HEK293 (cell line): Measurements from ENCODE around the gene CEP85.

Experiments used
- BCL11A ChIP-seq: fragments of 450-650 bp; formaldehyde crosslinking; IDR thresholded peaks from 2 replicates; pipeline ENCODE4 v1.5.1; 2016; ENCODE audit warnings: low read depth, missing biosample characterization, missing genetic modification characterization
- GLI4 ChIP-seq: fragments of 450-650 bp; formaldehyde crosslinking; IDR thresholded peaks from 2 replicates; pipeline ENCODE4 v1.5.1; 2016; ENCODE audit warnings: missing biosample characterization, missing genetic modification characterization
- GLIS2 ChIP-seq: fragments of 450-650 bp; formaldehyde crosslinking; IDR thresholded peaks from 2 replicates; pipeline ENCODE4 v1.5.1; 2016; ENCODE audit warnings: missing biosample characterization, missing genetic modification characterization
- SP2 ChIP-seq: fragments of 450-650 bp; formaldehyde crosslinking; IDR thresholded peaks from 2 replicates; pipeline ENCODE4 v1.5.1; 2016; ENCODE audit warnings: missing biosample characterization, missing genetic modification characterization
- ZFP69B ChIP-seq: fragments of 450-650 bp; formaldehyde crosslinking; IDR thresholded peaks from 2 replicates; pipeline ENCODE4 v1.5.1; 2016; ENCODE audit warnings: missing biosample characterization, missing genetic modification characterization
- ZNF184 ChIP-seq: fragments of 450-650 bp; IDR thresholded peaks from 2 replicates; pipeline ENCODE4 v1.5.1; 2018; ENCODE audit warnings: missing biosample characterization, mild to moderate bottlenecking, missing genetic modification characterization
- ZNF23 ChIP-seq: fragments of 450-650 bp; formaldehyde crosslinking; IDR thresholded peaks from 2 replicates; pipeline ENCODE4 v1.5.1; 2016; ENCODE audit warnings: missing biosample characterization, missing genetic modification characterization, borderline replicate concordance
- ZNF239 ChIP-seq: fragments of 450-650 bp; formaldehyde crosslinking; IDR thresholded peaks from 2 replicates; pipeline ENCODE4 v1.5.1; 2016; ENCODE audit warnings: missing biosample characterization, missing genetic modification characterization
- ZNF510 ChIP-seq: fragments of 450-650 bp; formaldehyde crosslinking; IDR thresholded peaks from 2 replicates; pipeline ENCODE4 v1.5.1; 2018; ENCODE audit warnings: mild to moderate bottlenecking, missing genetic modification characterization, missing biosample characterization; ENCODE audit not compliant: insufficient replicate concordance
- ZNF544 ChIP-seq: fragments of 450-650 bp; formaldehyde crosslinking; IDR thresholded peaks from 2 replicates; pipeline ENCODE4 v1.5.0; 2017; ENCODE audit warnings: missing biosample characterization, missing genetic modification characterization
- ZNF561 ChIP-seq: fragments of 450-650 bp; IDR thresholded peaks from 2 replicates; pipeline ENCODE4 v1.5.1; 2018; ENCODE audit warnings: missing biosample characterization, missing genetic modification characterization, borderline replicate concordance
- ZNF610 ChIP-seq: fragments of 450-650 bp; formaldehyde crosslinking; IDR thresholded peaks from 2 replicates; pipeline ENCODE4 v1.5.1; 2016; ENCODE audit warnings: missing biosample characterization, missing genetic modification characterization, borderline replicate concordance
- ZNF670 ChIP-seq: fragments of 450-650 bp; formaldehyde crosslinking; IDR thresholded peaks from 2 replicates; pipeline ENCODE4 v1.5.1; 2016; ENCODE audit warnings: missing biosample characterization, missing genetic modification characterization, low read depth
- TF ChIP-seq, protein P1 (sequence below): fragments of 450-650 bp; formaldehyde crosslinking; IDR thresholded peaks from 2 replicates; pipeline ENCODE4 v1.5.1; 2016; ENCODE audit warnings: missing biosample characterization, missing genetic modification characterization, borderline replicate concordance
- TF ChIP-seq, protein P2 (sequence below): fragments of 450-650 bp; IDR thresholded peaks from 2 replicates; pipeline ENCODE4 v1.5.1; 2018; ENCODE audit warnings: missing biosample characterization, missing genetic modification characterization
- TF ChIP-seq, protein P3 (sequence below): IDR thresholded peaks from 2 replicates; pipeline ENCODE4 v1.6.1; 2011; ENCODE audit warnings: mild to moderate bottlenecking, low read depth, low read length, borderline replicate concordance
- TF ChIP-seq, protein P4 (sequence below): fragments of 450-650 bp; formaldehyde crosslinking; IDR thresholded peaks from 2 replicates; pipeline ENCODE4 v1.5.1; 2016; ENCODE audit warnings: missing biosample characterization, missing genetic modification characterization
- TF ChIP-seq, protein P5 (sequence below): fragments of 450-650 bp; formaldehyde crosslinking; IDR thresholded peaks from 2 replicates; pipeline ENCODE4 v1.5.1; 2016; ENCODE audit warnings: missing biosample characterization, missing genetic modification characterization
- TF ChIP-seq, protein P6 (sequence below): fragments of 450-650 bp; formaldehyde crosslinking; IDR thresholded peaks from 2 replicates; pipeline ENCODE4 v1.5.1; 2016; ENCODE audit warnings: missing biosample characterization, missing genetic modification characterization
- TF ChIP-seq, protein P7 (sequence below): fragments of 450-650 bp; formaldehyde crosslinking; IDR thresholded peaks from 2 replicates; pipeline ENCODE4 v1.5.1; 2017; ENCODE audit warnings: missing biosample characterization, missing genetic modification characterization

CEP85 gene

DNA sequence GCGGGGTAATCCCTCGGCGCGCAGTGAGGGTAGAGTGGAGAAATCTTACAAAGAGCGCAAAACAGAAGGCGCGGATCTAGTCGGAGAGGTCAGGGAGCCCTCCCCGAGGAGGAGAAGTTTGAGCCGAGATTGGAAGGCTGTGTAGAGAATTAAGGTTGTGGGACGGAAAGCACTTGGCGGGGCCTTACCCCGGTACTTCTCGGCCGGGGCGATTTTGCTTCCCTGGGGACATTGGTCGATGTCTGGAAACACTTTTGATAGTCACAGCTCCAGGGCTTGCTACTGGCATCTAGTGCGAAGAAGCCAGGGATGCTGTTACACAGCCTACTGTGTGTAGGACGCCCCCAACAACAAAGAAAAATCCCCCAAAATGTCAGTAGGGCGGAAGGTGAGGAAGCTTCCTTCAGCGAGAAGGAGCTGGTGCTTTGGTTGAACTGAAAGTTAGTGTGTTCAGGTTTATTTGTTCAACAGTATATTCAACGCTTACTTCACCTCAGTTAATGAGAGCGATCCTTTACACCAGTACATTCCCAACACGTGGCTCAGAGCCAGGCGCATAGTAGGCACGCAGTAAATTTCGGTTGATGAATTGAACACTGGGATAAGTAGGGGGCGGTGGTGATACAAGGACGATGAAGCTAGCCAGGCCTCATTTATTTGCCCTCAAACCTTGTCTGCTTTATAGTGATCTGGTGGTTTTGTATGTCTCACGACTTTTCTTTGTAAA is 807 bp downstream of the CEP85 start (continued):
- TF ChIP-seq, protein P1, sequence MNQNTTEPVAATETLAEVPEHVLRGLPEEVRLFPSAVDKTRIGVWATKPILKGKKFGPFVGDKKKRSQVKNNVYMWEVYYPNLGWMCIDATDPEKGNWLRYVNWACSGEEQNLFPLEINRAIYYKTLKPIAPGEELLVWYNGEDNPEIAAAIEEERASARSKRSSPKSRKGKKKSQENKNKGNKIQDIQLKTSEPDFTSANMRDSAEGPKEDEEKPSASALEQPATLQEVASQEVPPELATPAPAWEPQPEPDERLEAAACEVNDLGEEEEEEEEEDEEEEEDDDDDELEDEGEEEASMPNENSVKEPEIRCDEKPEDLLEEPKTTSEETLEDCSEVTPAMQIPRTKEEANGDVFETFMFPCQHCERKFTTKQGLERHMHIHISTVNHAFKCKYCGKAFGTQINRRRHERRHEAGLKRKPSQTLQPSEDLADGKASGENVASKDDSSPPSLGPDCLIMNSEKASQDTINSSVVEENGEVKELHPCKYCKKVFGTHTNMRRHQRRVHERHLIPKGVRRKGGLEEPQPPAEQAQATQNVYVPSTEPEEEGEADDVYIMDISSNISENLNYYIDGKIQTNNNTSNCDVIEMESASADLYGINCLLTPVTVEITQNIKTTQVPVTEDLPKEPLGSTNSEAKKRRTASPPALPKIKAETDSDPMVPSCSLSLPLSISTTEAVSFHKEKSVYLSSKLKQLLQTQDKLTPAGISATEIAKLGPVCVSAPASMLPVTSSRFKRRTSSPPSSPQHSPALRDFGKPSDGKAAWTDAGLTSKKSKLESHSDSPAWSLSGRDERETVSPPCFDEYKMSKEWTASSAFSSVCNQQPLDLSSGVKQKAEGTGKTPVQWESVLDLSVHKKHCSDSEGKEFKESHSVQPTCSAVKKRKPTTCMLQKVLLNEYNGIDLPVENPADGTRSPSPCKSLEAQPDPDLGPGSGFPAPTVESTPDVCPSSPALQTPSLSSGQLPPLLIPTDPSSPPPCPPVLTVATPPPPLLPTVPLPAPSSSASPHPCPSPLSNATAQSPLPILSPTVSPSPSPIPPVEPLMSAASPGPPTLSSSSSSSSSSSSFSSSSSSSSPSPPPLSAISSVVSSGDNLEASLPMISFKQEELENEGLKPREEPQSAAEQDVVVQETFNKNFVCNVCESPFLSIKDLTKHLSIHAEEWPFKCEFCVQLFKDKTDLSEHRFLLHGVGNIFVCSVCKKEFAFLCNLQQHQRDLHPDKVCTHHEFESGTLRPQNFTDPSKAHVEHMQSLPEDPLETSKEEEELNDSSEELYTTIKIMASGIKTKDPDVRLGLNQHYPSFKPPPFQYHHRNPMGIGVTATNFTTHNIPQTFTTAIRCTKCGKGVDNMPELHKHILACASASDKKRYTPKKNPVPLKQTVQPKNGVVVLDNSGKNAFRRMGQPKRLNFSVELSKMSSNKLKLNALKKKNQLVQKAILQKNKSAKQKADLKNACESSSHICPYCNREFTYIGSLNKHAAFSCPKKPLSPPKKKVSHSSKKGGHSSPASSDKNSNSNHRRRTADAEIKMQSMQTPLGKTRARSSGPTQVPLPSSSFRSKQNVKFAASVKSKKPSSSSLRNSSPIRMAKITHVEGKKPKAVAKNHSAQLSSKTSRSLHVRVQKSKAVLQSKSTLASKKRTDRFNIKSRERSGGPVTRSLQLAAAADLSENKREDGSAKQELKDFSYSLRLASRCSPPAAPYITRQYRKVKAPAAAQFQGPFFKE (tag by site-specific recombination): no peak
- TF ChIP-seq GLIS2 (tag by site-specific recombination) (no peak), ZNF610 (no peak), ZNF510 (tag by site-specific recombination) (no peak), SP2 (tag by site-specific recombination) (no peak), ZNF239 (no peak), GLI4 (tag by site-specific recombination) (no peak), ZNF670 (tag by site-specific recombination) (no peak), ZNF561 (tag by site-specific recombination) (no peak), ZFP69B (tag by site-specific recombination) (no peak), ZNF184 (tag by site-specific recombination) (0 out of 2 replicates have a peak, but pooled peaks have one; percentile 8), BCL11A (tag by site-specific recombination) (no peak), ZNF544 (tag by site-specific recombination) (no peak), ZNF23 (tag by site-specific recombination) (no peak)
- TF ChIP-seq, protein P2, sequence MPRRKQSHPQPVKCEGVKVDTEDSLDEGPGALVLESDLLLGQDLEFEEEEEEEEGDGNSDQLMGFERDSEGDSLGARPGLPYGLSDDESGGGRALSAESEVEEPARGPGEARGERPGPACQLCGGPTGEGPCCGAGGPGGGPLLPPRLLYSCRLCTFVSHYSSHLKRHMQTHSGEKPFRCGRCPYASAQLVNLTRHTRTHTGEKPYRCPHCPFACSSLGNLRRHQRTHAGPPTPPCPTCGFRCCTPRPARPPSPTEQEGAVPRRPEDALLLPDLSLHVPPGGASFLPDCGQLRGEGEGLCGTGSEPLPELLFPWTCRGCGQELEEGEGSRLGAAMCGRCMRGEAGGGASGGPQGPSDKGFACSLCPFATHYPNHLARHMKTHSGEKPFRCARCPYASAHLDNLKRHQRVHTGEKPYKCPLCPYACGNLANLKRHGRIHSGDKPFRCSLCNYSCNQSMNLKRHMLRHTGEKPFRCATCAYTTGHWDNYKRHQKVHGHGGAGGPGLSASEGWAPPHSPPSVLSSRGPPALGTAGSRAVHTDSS (tag by site-specific recombination): no peak
- TF ChIP-seq, protein P3, sequence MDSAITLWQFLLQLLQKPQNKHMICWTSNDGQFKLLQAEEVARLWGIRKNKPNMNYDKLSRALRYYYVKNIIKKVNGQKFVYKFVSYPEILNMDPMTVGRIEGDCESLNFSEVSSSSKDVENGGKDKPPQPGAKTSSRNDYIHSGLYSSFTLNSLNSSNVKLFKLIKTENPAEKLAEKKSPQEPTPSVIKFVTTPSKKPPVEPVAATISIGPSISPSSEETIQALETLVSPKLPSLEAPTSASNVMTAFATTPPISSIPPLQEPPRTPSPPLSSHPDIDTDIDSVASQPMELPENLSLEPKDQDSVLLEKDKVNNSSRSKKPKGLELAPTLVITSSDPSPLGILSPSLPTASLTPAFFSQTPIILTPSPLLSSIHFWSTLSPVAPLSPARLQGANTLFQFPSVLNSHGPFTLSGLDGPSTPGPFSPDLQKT: no peak
- TF ChIP-seq, protein P4, sequence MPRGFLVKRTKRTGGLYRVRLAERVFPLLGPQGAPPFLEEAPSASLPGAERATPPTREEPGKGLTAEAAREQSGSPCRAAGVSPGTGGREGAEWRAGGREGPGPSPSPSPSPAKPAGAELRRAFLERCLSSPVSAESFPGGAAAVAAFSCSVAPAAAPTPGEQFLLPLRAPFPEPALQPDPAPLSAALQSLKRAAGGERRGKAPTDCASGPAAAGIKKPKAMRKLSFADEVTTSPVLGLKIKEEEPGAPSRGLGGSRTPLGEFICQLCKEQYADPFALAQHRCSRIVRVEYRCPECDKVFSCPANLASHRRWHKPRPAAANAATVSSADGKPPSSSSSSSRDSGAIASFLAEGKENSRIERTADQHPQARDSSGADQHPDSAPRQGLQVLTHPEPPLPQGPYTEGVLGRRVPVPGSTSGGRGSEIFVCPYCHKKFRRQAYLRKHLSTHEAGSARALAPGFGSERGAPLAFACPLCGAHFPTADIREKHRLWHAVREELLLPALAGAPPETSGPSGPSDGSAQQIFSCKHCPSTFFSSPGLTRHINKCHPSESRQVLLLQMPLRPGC (tag by site-specific recombination): peak; percentile 46; the same call in 1 of the 2 replicates
- TF ChIP-seq, protein P5, sequence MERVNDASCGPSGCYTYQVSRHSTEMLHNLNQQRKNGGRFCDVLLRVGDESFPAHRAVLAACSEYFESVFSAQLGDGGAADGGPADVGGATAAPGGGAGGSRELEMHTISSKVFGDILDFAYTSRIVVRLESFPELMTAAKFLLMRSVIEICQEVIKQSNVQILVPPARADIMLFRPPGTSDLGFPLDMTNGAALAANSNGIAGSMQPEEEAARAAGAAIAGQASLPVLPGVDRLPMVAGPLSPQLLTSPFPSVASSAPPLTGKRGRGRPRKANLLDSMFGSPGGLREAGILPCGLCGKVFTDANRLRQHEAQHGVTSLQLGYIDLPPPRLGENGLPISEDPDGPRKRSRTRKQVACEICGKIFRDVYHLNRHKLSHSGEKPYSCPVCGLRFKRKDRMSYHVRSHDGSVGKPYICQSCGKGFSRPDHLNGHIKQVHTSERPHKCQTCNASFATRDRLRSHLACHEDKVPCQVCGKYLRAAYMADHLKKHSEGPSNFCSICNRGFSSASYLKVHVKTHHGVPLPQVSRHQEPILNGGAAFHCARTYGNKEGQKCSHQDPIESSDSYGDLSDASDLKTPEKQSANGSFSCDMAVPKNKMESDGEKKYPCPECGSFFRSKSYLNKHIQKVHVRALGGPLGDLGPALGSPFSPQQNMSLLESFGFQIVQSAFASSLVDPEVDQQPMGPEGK: no peak
- TF ChIP-seq, protein P6, sequence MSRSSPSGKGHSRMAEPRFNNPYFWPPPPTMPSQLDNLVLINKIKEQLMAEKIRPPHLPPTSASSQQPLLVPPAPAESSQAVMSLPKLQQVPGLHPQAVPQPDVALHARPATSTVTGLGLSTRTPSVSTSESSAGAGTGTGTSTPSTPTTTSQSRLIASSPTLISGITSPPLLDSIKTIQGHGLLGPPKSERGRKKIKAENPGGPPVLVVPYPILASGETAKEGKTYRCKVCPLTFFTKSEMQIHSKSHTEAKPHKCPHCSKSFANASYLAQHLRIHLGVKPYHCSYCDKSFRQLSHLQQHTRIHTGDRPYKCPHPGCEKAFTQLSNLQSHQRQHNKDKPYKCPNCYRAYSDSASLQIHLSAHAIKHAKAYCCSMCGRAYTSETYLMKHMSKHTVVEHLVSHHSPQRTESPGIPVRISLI: no peak
- TF ChIP-seq, protein P7, sequence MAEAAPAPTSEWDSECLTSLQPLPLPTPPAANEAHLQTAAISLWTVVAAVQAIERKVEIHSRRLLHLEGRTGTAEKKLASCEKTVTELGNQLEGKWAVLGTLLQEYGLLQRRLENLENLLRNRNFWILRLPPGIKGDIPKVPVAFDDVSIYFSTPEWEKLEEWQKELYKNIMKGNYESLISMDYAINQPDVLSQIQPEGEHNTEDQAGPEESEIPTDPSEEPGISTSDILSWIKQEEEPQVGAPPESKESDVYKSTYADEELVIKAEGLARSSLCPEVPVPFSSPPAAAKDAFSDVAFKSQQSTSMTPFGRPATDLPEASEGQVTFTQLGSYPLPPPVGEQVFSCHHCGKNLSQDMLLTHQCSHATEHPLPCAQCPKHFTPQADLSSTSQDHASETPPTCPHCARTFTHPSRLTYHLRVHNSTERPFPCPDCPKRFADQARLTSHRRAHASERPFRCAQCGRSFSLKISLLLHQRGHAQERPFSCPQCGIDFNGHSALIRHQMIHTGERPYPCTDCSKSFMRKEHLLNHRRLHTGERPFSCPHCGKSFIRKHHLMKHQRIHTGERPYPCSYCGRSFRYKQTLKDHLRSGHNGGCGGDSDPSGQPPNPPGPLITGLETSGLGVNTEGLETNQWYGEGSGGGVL: no peak
